Peyer's patch (tissue), 4 donors: ENCODE measurements around the gene NACC2. TPM values are rescaled to one million over a fixed set of nuclear protein-coding genes. Genes with fewer than 3 reads are reported as not detected.

Experiments used
- DNase-seq, 3 donors: peaks; one replicate each; pipeline ENCODE4 v3.0.0-alpha.2; 2017 to 2019
- H3K27ac ChIP-seq, 4 donors: fragments of 200-600 bp; sonication (generic); one replicate each; pipeline ENCODE4 v1.5.1; 2016 to 2019
- H3K27me3 ChIP-seq, 2 donors: fragments of 200-600 bp; sonication (generic); one replicate each; pipeline ENCODE4 v1.5.1; 2019
- H3K36me3 ChIP-seq, 3 donors: fragments of 200-600 bp; sonication (generic); one replicate each; pipeline ENCODE4 v1.5.1; 2016 to 2019
- H3K4me1 ChIP-seq, 4 donors: fragments of 200-600 bp; sonication (generic); one replicate each; pipeline ENCODE4 v1.5.1; 2016 to 2019
- H3K4me3 ChIP-seq, 4 donors: fragments of 200-600 bp; sonication (generic); 1 replicate in 3 of 4; 2 replicates in 1 of 4; pipeline ENCODE4 v1.5.1; 2016 to 2019; ENCODE audit warnings: mild to moderate bottlenecking in 1 of 4
- H3K9me3 ChIP-seq, 4 donors: fragments of 200-600 bp; sonication (generic); one replicate each; pipeline ENCODE4 v1.5.1; 2016 to 2019; ENCODE audit warnings: mild to moderate bottlenecking in 1 of 4
- POLR2A ChIP-seq, 2 donors: fragments of 450-650 bp; IDR thresholded peaks; one replicate each; pipeline ENCODE4 v1.5.1; 2017; ENCODE audit warnings: antibody characterized with exemption in 2 of 2, mild to moderate bottlenecking in 2 of 2, moderate library complexity in 2 of 2
- total RNA-seq, 4 donors: library from RNA; depleted of rRNA; stranded (reverse); fragments of >200 nt; gene quantifications; one replicate each; pipeline ENCODE4 v1.1.0, GENCODE V29; 2016
- TF ChIP-seq, protein P1 (sequence below), 6 experiments: fragments of 450-650 bp in 4 of 6; fragments of 200-600 bp in 2 of 6; sonication (generic) in 1 of 6; IDR thresholded peaks; one replicate each; pipeline ENCODE4 v1.5.1; 2017 to 2019; ENCODE audit warnings: antibody characterized with exemption in 6 of 6, mild to moderate bottlenecking in 3 of 6, moderate library complexity in 1 of 6

The NACC2 gene
- total RNA-seq, 4 donors from 2014 or later = 8.3 to 24.3 (median 23.1) TPM

DNA sequence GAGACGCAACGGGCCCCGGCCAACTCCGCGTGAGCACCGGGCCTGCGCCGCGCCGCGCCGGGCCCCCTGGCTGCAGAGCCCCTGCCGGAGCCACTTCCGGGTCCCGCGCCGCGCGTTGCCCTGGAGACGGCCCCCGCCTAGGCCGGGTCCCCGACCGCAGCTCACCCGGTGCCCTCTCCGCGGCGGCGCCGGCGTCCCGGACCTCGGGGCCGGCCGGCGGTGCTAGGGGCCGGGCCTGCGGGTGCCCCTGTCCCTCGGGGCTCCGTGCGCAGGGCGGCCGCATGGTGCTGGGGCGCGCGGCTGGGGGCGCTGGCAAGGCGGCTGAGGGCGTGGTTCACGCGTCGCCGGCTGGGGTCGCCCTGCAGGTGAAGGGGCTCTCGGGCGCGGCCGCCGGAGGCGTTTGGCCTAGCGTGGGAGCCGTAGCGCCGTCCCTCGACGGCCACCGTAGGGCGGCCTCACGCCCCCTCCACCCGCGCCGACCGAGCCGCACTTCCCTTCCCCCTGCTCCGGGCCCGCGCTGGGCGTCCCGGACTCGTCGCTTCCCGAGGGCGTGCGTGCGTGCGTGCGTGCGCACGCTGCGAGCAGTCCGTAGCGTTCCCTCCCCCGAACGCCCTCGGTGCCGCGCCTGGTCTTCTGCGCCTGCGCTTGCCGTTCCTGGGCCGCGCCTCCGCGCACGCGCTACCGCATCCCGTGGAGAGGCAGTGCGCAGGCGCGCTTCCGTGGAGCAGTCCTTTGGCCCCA lies 23.4 kb upstream of the NACC2 start, which contains the start of gene TMEM250:
Gene TMEM250, minus strand, starts transcription at position 556 of the 741 bp plus-strand sequence. CDS start 1,975 bp downstream, outside the sequence.
- H3K4me3 ChIP-seq = peak within 1 kb of the TSS; percentile 81 to 100 (median 98)
- H3K4me1 ChIP-seq = peaks cover 0 to 38% (median 17%) of the 10 kb centered on the region in 4 donors
- peaks cover 0 to 18% (median 0%) of the 10 kb centered on the region in 3 donors for H3K36me3 ChIP-seq
- peak; percentile 90 to 98 (median 98) for DNase-seq
- H3K9me3 ChIP-seq = no peaks in the 10 kb centered on the region
- H3K27me3 ChIP-seq = no peaks in the 10 kb centered on the region
- peak within 1 kb of the TSS; percentile 96 to 100 (median 97) for H3K27ac ChIP-seq
- peak; percentile 85 to 90 for TF ChIP-seq POLR2A (IDR thresholded peaks at IDR 0.05)
- TF ChIP-seq, protein P1, sequence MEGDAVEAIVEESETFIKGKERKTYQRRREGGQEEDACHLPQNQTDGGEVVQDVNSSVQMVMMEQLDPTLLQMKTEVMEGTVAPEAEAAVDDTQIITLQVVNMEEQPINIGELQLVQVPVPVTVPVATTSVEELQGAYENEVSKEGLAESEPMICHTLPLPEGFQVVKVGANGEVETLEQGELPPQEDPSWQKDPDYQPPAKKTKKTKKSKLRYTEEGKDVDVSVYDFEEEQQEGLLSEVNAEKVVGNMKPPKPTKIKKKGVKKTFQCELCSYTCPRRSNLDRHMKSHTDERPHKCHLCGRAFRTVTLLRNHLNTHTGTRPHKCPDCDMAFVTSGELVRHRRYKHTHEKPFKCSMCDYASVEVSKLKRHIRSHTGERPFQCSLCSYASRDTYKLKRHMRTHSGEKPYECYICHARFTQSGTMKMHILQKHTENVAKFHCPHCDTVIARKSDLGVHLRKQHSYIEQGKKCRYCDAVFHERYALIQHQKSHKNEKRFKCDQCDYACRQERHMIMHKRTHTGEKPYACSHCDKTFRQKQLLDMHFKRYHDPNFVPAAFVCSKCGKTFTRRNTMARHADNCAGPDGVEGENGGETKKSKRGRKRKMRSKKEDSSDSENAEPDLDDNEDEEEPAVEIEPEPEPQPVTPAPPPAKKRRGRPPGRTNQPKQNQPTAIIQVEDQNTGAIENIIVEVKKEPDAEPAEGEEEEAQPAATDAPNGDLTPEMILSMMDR (IDR thresholded peaks at IDR 0.05) = peak in 3 of 6 experiments; percentile 2 to 32 (median 30)

DNA sequence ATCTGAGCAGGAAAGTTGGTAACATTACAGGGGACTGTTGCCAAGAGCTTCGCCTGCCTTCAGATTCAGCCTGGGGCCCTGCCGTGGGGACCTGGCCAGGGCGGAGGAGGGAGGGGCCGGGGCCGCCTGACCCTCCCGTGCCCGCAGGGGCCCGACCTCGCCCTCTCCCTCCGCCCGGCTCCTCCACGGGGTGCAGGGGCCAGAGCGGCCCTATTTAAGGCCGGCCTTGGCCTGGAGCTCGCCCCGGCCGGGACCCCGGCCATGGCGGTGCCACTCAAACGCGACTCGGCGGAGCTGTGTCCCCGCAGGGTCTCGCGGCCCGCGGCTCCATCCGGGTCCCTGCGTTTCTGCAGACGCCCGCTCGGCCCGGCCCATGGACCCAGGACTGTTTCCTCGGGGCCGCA lies 22.8 kb upstream of the NACC2 start:
- Histone ChIP-seq H3K36me3 (peaks cover 0 to 18% (median 0%) of the 10 kb centered on the region in 3 donors), H3K9me3 (no peaks in the 10 kb centered on the region), H3K4me1 (peaks cover 0 to 38% (median 16%) of the 10 kb centered on the region in 4 donors), H3K4me3 (peak overlapping the region; percentile 81 to 100 (median 98)), H3K27ac (peak overlapping the region; percentile 96 to 100 (median 97)), H3K27me3 (no peaks in the 10 kb centered on the region)
- no peak for TF ChIP-seq POLR2A (IDR thresholded peaks at IDR 0.05)
- TF ChIP-seq, protein P1 (IDR thresholded peaks at IDR 0.05) = no peak
- peak in 1 of 3 donors; percentile 71 for DNase-seq

DNA sequence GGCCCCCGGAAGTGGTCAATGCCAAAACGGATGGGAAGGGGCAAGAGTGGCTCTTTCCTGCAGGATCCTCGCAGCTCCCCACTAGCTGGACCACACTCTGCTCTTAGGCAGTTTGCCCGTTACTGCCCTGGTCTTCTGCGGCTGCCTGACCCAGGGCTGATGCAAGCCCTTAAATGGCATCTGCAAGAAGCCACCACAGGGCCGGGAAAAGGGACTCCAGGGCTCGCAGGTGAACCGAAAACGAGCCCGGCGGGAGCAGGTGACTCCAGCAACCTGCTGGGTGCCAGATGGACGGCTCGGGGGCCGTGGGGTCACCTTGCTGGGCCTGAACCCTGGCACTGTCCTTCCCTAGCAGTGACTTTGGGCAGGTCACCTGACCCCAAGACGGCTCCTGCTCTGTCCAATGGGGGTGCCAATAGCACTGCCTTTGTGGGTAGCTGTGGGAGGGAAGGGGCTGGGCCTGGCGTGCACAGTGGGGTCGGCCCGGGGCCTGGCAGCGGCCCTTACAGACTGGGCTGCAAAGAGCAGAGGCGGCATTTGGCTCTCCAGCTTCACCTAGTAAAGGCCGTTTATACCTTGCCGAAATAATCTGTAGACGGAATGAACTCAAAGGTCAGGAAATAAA lies 22.3 kb upstream of the NACC2 start:
- H3K27ac ChIP-seq = peak overlapping the region; percentile 96 to 100 (median 97)
- no peak for TF ChIP-seq POLR2A (IDR thresholded peaks at IDR 0.05)
- TF ChIP-seq, protein P1 (IDR thresholded peaks at IDR 0.05) = no peak
- peaks cover 0 to 18% (median 0%) of the 10 kb centered on the region in 3 donors for H3K36me3 ChIP-seq
- H3K4me1 ChIP-seq = peaks cover 0 to 35% (median 14%) of the 10 kb centered on the region in 4 donors
- no peaks in the 10 kb centered on the region for H3K27me3 ChIP-seq
- H3K9me3 ChIP-seq = no peaks in the 10 kb centered on the region
- H3K4me3 ChIP-seq = peak overlapping the region; percentile 81 to 100 (median 98)
- DNase-seq = no peak

DNA sequence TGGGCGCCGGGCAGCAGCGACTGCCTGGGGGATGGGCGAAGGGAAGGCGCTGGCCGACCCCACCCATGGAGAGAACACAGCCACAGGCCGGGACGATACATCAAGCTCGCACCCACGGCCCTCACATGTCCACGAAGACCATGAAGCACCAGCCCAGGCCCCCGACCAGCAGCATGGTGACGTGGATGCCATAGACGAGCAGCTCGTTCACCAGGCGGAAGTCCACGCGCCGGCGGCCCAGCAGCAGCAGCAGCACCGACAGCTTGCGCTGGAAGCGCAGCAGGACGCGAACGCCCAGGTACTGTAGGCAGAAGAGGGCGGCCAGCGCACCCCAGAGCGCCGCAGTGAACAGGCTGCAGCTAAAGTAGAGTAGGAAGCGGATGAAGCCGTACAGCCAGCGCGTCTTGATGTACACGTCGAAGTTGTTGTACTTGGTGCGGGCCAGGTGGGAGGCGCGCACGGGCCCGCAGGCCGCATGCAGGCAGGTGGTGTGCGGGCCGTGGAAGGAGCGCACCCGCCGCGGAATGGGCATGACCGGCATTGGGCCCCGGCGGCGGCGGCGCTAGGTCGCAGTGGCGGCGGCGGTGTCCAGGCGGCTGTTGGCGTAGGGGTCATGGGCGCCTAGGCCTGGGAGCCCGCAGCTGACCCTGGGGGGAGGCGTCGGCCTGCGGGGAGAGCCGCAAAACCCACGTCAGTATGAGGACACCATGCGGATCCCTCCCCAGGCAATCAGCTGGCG lies 21.4 kb upstream of the NACC2 start:
- no peak for TF ChIP-seq POLR2A (IDR thresholded peaks at IDR 0.05)
- TF ChIP-seq, protein P1 (IDR thresholded peaks at IDR 0.05) = no peak
- no peaks in the 10 kb centered on the region for H3K27me3 ChIP-seq
- no peaks in the 10 kb centered on the region for H3K9me3 ChIP-seq
- no peak overlapping the region for H3K4me3 ChIP-seq
- peaks cover 0 to 18% (median 0%) of the 10 kb centered on the region in 3 donors for H3K36me3 ChIP-seq
- H3K4me1 ChIP-seq = peaks cover 0 to 34% (median 14%) of the 10 kb centered on the region in 4 donors
- no peak for DNase-seq
- peak overlapping the region in 1 of 4 donors; percentile 97 for H3K27ac ChIP-seq

DNA sequence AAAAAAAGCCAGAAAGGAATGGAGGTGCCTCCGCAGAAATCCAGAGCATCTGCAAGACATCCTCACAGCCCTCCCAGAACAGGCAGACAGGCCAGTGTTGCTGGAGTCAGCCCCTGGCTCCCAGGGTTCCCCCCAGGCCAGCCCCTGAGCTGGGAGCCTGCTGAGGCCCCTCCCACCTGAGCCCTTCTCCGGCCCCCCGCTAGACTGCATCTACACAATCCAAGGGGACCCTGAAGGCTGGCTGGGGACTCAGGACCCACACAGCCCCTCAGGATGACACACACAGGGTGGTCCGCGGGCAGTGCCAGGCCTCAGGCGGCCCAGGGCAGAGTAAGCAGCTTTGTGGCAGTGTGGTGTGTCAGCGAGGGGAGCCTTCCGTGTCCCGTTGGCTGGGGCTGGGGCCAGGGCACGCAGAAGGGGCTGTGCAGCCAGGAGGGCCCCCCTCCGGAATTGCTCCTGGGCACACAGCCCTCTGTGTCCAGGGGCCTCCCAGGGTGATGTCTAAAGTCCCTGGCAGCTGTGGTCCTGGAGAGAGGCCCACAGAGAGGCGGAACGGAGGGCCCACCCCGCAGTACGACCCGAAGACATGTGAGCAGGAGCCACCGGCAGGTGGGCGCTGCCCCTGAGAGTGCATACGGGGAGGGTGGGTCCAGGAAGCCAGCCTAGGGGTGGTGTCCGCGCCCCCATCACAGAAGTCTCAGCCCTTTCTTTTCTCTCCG lies 20.7 kb upstream of the NACC2 start:
- no peak overlapping the region for H3K27ac ChIP-seq
- no peak for DNase-seq

More for the DNA sequence above, 20.7 kb upstream of the NACC2 start:
- peaks cover 0 to 37% (median 16%) of the 10 kb centered on the region in 4 donors for H3K4me1 ChIP-seq
- no peak for TF ChIP-seq POLR2A (IDR thresholded peaks at IDR 0.05)
- TF ChIP-seq, protein P1 (IDR thresholded peaks at IDR 0.05) = no peak
- H3K4me3 ChIP-seq = no peak overlapping the region
- H3K27me3 ChIP-seq = no peaks in the 10 kb centered on the region
- peaks cover 0 to 18% (median 0%) of the 10 kb centered on the region in 3 donors for H3K36me3 ChIP-seq
- no peaks in the 10 kb centered on the region for H3K9me3 ChIP-seq
